Smooth muscle cell of the brain vasculature (primary cell): ENCODE data around the gene CRTAC1.

ENCODE experiments used
- DNase-seq: peaks from one replicate; pipeline ENCODE4 v3.0.0-alpha.2; 2012; ENCODE audit warnings: low read depth, low spot score

The CRTAC1 gene

GRCh38 chr10:97974526-97975525 lies 55.6 kb downstream of the CRTAC1 start:
- DNase-seq, result no peak

GRCh38 chr10:97974100-97974499 lies 56.3 kb downstream of the CRTAC1 start:
- no peak for DNase-seq

DNA sequence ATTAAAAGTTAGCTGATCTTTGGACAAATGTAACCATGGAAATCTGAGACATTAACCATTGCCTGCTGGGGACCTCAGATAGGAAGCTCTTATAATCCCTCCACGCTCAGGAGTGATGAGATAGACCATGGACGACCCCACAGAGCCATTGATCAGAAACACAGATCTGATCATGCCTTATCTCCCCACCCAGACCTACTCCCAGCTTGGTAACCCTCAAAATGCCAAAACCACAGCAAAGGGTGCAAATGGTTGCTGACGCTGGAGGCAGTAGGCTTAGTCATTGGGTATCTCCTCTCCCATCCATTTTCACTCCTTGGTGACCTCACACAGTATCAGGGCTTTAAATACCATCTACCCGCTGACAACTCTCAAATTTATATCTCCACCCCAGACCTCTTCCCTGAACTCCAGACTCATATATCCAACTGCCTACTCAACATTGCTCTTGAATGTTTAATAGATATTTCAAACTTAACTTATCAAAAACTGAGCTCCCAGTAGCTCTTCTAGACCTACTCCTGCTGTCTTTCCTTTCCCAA lies 60.8 kb downstream of the CRTAC1 start:
- DNase-seq, result no peak

DNA sequence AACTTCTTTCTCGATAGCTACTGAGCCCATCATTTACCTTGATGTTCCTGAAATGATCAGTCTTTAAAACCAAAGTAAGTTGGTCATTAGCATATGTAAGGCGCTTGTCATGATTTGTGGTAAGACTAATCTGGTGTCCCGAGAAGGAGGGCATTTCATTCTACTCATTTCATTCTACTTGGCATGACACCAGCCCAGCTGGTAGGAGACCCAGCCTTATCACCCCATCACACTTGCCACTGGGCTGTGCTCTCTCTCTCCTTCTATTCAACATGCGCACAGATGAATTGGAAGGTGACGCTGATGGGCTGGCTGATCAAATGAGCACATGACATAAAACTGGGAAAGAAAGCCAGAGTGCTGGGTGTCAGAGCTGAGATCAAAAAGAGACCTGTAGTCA lies 65.7 kb downstream of the CRTAC1 start:
- no peak for DNase-seq

DNA sequence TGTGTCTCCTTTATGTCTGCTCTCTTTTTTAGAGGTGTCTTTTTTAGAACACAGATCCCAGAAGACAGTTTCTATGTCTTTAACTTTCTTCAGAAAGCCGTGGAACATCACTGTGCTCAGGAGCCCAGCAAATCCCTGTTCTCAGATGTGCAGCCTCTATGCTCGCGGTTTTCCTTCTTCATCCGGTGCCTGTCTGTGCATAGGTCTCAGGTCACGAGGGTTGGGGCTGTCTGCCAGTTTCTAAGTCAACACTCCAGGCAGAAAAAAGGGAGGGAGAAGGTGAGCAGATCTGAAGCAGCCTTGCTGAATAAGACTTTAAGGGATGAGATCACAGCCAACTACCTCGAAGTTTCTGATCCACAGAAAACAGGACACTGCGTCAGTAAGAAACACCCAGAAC lies 68.5 kb downstream of the CRTAC1 start:
- no peak for DNase-seq

GRCh38 chr10:97960269-97961056 lies 70.0 kb downstream of the CRTAC1 start:
- DNase-seq, result no peak

DNA sequence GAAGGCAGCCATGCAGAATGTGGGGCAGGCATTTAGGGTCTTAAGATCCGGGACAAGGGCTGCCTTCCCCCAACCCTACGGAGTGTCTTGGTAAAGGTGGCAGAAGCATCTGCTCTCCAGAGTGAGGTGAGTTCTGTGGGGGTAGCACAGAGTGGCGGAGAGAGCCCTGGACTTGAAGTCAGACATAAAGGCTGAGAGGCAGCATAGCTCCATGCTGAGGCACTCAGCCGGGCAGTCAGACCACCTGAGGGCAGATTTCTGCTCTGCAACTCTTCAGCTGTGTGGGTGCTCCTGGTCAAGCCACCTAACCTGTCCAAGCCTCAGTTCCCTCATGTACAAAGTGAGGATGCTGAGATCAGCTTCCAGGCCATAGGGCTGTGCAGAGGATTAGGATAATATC lies 81.0 kb downstream of the CRTAC1 start:
- no peak for DNase-seq

DNA sequence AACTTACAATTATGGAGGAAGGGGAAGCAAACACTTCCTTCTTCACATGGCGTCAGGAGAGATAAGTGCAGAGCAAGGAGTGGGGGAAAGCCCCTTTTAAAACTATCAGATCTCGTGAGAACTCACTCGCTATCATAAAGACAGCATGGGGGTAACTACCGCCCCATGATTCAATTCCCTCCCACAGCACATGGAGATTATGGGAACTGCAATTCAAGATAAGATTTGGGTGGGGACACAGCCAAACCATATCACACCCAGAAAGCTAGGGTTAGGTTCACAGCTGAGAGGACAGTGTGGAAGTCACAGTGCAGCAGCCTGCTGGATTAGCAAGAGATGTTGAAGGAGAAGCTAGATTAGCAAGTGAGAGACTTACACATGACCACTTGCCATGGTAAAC lies 81.6 kb downstream of the CRTAC1 start:
- no peak for DNase-seq

GRCh38 chr10:97944772-97945171 lies 85.6 kb downstream of the CRTAC1 start:
- DNase-seq, result no peak

- no peak for DNase-seq
Observed at GRCh38 chr10:97943294-97943693, 87.1 kb downstream of the CRTAC1 start.

DNA sequence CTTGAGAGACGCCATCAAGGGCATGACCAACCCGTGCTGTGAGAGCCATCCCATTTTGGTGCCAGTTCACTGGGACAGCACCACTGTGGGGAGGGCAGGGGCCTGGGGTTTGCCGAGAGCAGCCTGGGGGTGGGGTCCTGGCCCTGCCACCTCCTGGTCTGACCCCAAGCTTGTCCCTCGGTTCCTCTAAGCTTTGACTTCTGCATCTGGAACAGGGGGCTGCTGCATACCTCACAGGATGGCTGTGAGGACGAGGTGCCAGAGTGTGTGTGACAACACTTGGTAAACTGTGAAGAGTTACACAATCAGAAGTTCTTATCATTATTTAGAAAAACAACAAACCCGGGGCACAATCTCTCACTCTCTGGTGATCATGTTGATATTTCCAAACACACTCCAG lies 89.9 kb downstream of the CRTAC1 start:
- DNase-seq, result no peak

GRCh38 chr10:97939446-97939990 lies 90.9 kb downstream of the CRTAC1 start:
- DNase-seq, result no peak

DNA sequence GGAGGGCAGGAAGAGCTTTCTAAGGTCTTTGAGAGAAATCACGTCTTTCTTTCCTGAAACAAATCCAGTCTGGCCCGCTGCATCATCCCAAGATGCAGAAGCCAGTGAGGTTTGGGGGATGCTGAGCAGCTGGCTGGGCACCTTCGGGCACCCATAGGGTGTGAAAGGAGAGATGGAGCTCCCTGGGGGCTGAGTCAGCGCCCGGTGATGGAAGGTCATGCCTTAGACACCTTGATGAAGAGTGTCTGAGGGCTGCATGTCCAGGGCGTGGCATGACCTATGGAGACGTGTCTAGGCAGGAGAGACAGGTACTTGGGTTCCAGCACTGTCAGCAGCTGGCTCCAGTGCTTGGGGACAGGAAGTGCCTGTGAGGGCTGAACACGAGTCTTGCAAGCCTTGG lies 92.5 kb downstream of the CRTAC1 start:
- no peak for DNase-seq

GRCh38 chr10:97937054-97937453 lies 93.4 kb downstream of the CRTAC1 start:
- DNase-seq, result no peak

GRCh38 chr10:97936126-97936525 lies 94.3 kb downstream of the CRTAC1 start:
- DNase-seq, result no peak

- DNase-seq, result no peak
Observed at GRCh38 chr10:97932932-97933530, 97.4 kb downstream of the CRTAC1 start.

DNA sequence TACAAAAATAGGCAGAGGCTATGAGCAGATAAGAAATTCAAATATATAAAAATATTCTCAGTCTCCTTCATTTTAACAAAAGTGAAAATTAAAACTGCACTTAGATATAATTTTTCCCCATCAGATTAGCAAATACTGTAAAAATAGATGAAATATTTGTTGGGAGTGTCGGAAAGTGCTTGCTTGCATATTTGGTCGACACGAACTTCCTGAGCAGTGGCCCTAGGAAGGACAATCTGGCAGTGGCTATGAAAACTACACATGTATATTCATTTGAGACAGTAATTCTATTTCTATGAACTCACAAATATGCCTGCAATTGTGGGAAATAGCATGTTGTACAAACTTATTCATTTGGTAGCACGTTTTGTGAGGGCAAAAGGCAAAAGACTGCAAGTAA lies 99.4 kb downstream of the CRTAC1 start:
- DNase-seq, result no peak

GRCh38 chr10:97928897-97929296 lies 101.5 kb downstream of the CRTAC1 start:
- no peak for DNase-seq

GRCh38 chr10:97927622-97928021 lies 102.8 kb downstream of the CRTAC1 start:
- no peak for DNase-seq

DNA sequence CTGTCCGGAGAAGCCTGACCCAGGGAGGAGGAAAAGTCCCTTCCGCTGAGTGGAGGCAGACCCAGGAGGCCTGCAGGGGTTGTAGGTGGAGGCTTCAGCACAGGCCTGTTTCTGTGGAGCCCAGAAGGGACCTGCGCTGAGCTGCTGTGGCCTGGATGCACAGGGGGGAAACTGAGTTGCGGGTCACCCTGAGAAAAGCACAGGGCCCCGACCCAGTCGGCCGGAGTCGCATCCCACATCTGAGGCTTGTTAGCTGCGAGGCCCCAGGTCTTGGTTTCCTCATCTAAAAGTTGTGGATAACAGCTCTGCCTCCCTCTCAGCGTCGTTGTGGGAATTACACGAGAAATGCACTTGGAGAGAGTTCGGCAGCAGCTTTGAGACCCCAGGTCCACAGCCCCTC lies 104.4 kb downstream of the CRTAC1 start:
- DNase-seq, result no peak

DNA sequence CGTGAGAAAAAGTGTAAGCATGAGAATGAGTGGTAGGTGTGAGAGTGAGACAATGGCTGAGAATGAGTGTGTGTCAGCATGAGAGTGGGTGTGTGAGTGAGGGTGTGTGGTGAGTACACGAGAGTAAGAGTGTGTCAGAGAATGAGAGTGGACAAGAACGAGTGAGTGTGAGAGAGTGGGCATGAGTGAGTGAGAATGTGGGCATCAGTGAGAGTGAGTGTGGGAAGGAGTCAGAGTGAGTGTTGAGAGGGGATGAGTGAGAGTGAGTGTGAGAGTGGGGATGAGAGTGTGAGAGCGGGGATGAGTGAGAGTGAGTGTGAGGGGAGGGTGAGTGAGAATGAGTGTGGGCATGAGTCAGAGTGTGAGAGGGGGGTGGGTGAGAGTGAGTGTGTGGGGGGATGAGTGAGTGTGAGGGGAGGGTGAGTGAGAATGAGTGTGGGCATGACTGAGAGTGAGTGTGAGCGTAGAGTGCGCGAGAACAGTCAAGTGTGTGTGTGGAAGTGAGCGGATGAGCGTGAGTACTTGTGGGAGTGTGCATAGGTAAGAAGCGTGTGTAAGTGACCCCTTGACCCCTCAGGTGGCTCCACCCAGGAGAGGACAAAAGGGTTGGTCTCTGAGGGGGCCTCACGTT lies 105.0 kb downstream of the CRTAC1 start:
- DNase-seq, result no peak
